ENCODE results near the gene PTPRD.

Gene PTPRD

DNA sequence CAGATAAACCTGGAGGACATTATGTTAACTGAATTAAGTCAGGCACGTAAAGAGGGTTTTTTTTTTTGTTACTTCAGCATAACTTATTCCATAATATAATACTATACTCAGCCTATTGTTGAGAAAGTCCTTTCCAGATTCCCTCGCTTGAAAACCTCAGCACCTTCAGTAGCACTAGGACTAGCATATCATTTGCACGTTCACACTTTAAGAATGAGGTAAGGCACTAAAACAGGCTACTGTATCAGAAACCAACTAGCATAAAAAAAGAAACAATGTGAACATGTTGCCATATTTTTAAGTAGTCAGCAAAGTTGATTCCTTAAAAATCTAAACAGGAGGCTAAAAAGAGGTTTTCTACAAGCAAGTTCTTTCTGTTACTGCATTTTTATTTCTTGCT lies 504.0 kb downstream of the PTPRD start:
- DNase-seq, result no peak
- H3K36me3 ChIP-seq (ENCODE audit: control insufficient read depth in 1 of 2, insufficient read depth in 2 of 2, low read length in 2 of 2), result no peaks in the 10 kb centered on the region
- H2AK5ac ChIP-seq (ENCODE audit: low read length), result no peak overlapping the region
- no CpG with 5 or more reads among the region's 3 CpGs for WGBS (ENCODE audit: extremely low coverage, insufficient coverage, insufficient read length)
- no peak overlapping the region for H3K14ac ChIP-seq (ENCODE audit: low read length)
- H3K27ac ChIP-seq (ENCODE audit: low read depth, low read length), result no peak overlapping the region
- H3K27me3 ChIP-seq (ENCODE audit: insufficient read depth, low read length), result no peaks in the 10 kb centered on the region
- H4K91ac ChIP-seq (ENCODE audit: low read depth, low read length), result no peak overlapping the region
- H3K4me1 ChIP-seq (ENCODE audit: control insufficient read depth in 1 of 2, insufficient read depth in 2 of 2, low read length in 2 of 2), result no peaks in the 10 kb centered on the region
- no peaks in the 10 kb centered on the region for H3K79me2 ChIP-seq (ENCODE audit: control insufficient read depth, insufficient read depth, low read length, poor library complexity)
- no peak overlapping the region for H2BK120ac ChIP-seq (ENCODE audit: insufficient read depth, low read length, poor library complexity)
- no peak overlapping the region for H2AFZ ChIP-seq (ENCODE audit: insufficient read depth, low read length, poor library complexity)
- H4K8ac ChIP-seq (ENCODE audit: low read depth, low read length), result no peak overlapping the region
- no peak overlapping the region for H3K4me2 ChIP-seq (ENCODE audit: low read length)
- no peak overlapping the region for H3K23ac ChIP-seq (ENCODE audit: low read length)
- H3K9ac ChIP-seq (ENCODE audit: low read length), result no peak overlapping the region
- H3K4me3 ChIP-seq (ENCODE audit: low read depth, low read length), result no peak overlapping the region
- H3K18ac ChIP-seq (ENCODE audit: low read length), result no peak overlapping the region
- H2BK12ac ChIP-seq (ENCODE audit: low read length), result no peak overlapping the region
- H3K4ac ChIP-seq (ENCODE audit: low read depth, low read length), result no peak overlapping the region
- H3K9me3 ChIP-seq (ENCODE audit: insufficient read depth, low read depth, low read length), result no peaks in the 10 kb centered on the region
- no peak overlapping the region for H2BK5ac ChIP-seq (ENCODE audit: low read depth, low read length, poor library complexity)
- H4K12ac ChIP-seq (ENCODE audit: low read depth, low read length), result no peak overlapping the region
- H3K79me1 ChIP-seq (ENCODE audit: low read length), result no peaks in the 10 kb centered on the region

DNA sequence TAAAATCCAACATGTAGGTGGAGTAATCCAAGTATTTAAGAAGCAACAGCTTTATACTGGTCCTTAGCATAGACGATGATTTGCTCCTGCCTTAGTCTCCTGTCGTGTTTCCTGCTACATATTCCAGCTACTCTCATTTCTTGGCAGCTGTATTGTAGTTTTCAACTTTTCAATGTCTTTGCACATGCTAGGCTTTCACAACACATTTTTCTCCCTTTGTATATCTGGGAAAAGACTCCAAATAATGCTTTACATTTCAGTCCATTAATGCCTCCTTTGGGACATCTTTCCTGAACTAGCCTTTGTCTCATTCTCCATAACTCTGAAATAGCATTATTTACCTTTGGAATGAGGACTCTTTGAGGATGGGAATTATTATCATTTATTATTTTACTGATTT lies 508.0 kb downstream of the PTPRD start:
- no peak for DNase-seq
- Histone ChIP-seq H2BK120ac (ENCODE audit: insufficient read depth, low read length, poor library complexity) (no peak overlapping the region), H3K36me3 (ENCODE audit: control insufficient read depth in 1 of 2, insufficient read depth in 2 of 2, low read length in 2 of 2) (no peaks in the 10 kb centered on the region), H4K12ac (ENCODE audit: low read depth, low read length) (no peak overlapping the region), H3K23ac (ENCODE audit: low read length) (no peak overlapping the region), H3K4me1 (ENCODE audit: control insufficient read depth in 1 of 2, insufficient read depth in 2 of 2, low read length in 2 of 2) (no peaks in the 10 kb centered on the region), H3K9ac (ENCODE audit: low read length) (no peak overlapping the region), H2AK5ac (ENCODE audit: low read length) (no peak overlapping the region), H3K27me3 (ENCODE audit: insufficient read depth, low read length) (no peaks in the 10 kb centered on the region), H4K91ac (ENCODE audit: low read depth, low read length) (no peak overlapping the region), H3K14ac (ENCODE audit: low read length) (no peak overlapping the region), H2BK12ac (ENCODE audit: low read length) (no peak overlapping the region), H3K4ac (ENCODE audit: low read depth, low read length) (no peak overlapping the region), H3K4me2 (ENCODE audit: low read length) (no peak overlapping the region), H3K18ac (ENCODE audit: low read length) (no peak overlapping the region), H3K4me3 (ENCODE audit: low read depth, low read length) (no peak overlapping the region), H4K8ac (ENCODE audit: low read depth, low read length) (no peak overlapping the region), H2BK5ac (ENCODE audit: low read depth, low read length, poor library complexity) (no peak overlapping the region), H3K79me2 (ENCODE audit: control insufficient read depth, insufficient read depth, low read length, poor library complexity) (no peaks in the 10 kb centered on the region), H3K9me3 (ENCODE audit: insufficient read depth, low read depth, low read length) (no peaks in the 10 kb centered on the region), H3K79me1 (ENCODE audit: low read length) (no peaks in the 10 kb centered on the region), H2AFZ (ENCODE audit: insufficient read depth, low read length, poor library complexity) (no peak overlapping the region), H3K27ac (ENCODE audit: low read depth, low read length) (no peak overlapping the region)
- no CpG with 5 or more reads among the region's 2 CpGs for WGBS (ENCODE audit: extremely low coverage, insufficient coverage, insufficient read length)

DNA sequence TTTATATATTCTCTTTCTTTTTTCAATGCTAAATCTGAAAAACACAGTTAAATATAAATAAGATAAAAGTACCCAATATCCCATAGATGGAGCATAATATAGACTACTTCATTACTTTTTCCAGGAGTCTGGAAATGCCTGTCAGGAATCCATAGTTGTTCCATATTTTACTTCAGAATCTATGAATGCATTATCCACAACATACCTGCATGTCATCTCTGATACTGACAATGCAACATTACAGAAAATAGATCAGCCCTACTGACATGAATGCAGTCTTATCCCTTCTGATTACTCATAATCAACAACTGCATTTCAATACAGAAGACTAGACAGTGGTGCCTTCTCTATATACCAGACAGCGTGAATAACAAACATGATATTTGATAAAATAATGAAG lies 517.6 kb downstream of the PTPRD start:
- no peak overlapping the region for H4K91ac ChIP-seq (ENCODE audit: low read depth, low read length)
- H3K27me3 ChIP-seq (ENCODE audit: insufficient read depth, low read length), result no peaks in the 10 kb centered on the region
- no peak overlapping the region for H3K4me3 ChIP-seq (ENCODE audit: low read depth, low read length)
- H2AFZ ChIP-seq (ENCODE audit: insufficient read depth, low read length, poor library complexity), result no peak overlapping the region
- no peak overlapping the region for H2AK5ac ChIP-seq (ENCODE audit: low read length)
- H3K79me1 ChIP-seq (ENCODE audit: low read length), result no peaks in the 10 kb centered on the region
- DNase-seq, result no peak
- no peaks in the 10 kb centered on the region for H3K79me2 ChIP-seq (ENCODE audit: control insufficient read depth, insufficient read depth, low read length, poor library complexity)
- no peak overlapping the region for H2BK12ac ChIP-seq (ENCODE audit: low read length)
- H3K18ac ChIP-seq (ENCODE audit: low read length), result no peak overlapping the region
- H3K4me1 ChIP-seq (ENCODE audit: control insufficient read depth in 1 of 2, insufficient read depth in 2 of 2, low read length in 2 of 2), result no peaks in the 10 kb centered on the region
- no peaks in the 10 kb centered on the region for H3K36me3 ChIP-seq (ENCODE audit: control insufficient read depth in 1 of 2, insufficient read depth in 2 of 2, low read length in 2 of 2)
- no peak overlapping the region for H3K9ac ChIP-seq (ENCODE audit: low read length)
- H3K23ac ChIP-seq (ENCODE audit: low read length), result no peak overlapping the region
- H2BK120ac ChIP-seq (ENCODE audit: insufficient read depth, low read length, poor library complexity), result no peak overlapping the region
- H3K27ac ChIP-seq (ENCODE audit: low read depth, low read length), result no peak overlapping the region
- no CpG with 5 or more reads among the region's 1 CpG for WGBS (ENCODE audit: extremely low coverage, insufficient coverage, insufficient read length)
- no peak overlapping the region for H4K8ac ChIP-seq (ENCODE audit: low read depth, low read length)
- H3K4me2 ChIP-seq (ENCODE audit: low read length), result no peak overlapping the region
- no peaks in the 10 kb centered on the region for H3K9me3 ChIP-seq (ENCODE audit: insufficient read depth, low read depth, low read length)
- no peak overlapping the region for H3K14ac ChIP-seq (ENCODE audit: low read length)
- no peak overlapping the region for H2BK5ac ChIP-seq (ENCODE audit: low read depth, low read length, poor library complexity)
- H4K12ac ChIP-seq (ENCODE audit: low read depth, low read length), result no peak overlapping the region
- no peak overlapping the region for H3K4ac ChIP-seq (ENCODE audit: low read depth, low read length)

GRCh38 chr9:10094563-10094962 lies 518.2 kb downstream of the PTPRD start:
- H3K79me1 ChIP-seq (ENCODE audit: low read length), result no peaks in the 10 kb centered on the region
- no peaks in the 10 kb centered on the region for H3K79me2 ChIP-seq (ENCODE audit: control insufficient read depth, insufficient read depth, low read length, poor library complexity)
- H4K91ac ChIP-seq (ENCODE audit: low read depth, low read length), result no peak overlapping the region
- no peak overlapping the region for H3K23ac ChIP-seq (ENCODE audit: low read length)
- H2AK5ac ChIP-seq (ENCODE audit: low read length), result no peak overlapping the region
- no peak overlapping the region for H3K4me3 ChIP-seq (ENCODE audit: low read depth, low read length)
- no peak overlapping the region for H3K9ac ChIP-seq (ENCODE audit: low read length)
- no peak overlapping the region for H4K8ac ChIP-seq (ENCODE audit: low read depth, low read length)
- no CpG with 5 or more reads among the region's 3 CpGs for WGBS (ENCODE audit: extremely low coverage, insufficient coverage, insufficient read length)
- H2BK120ac ChIP-seq (ENCODE audit: insufficient read depth, low read length, poor library complexity), result no peak overlapping the region
- H2BK12ac ChIP-seq (ENCODE audit: low read length), result no peak overlapping the region
- no peak overlapping the region for H2BK5ac ChIP-seq (ENCODE audit: low read depth, low read length, poor library complexity)
- H4K12ac ChIP-seq (ENCODE audit: low read depth, low read length), result no peak overlapping the region
- no peaks in the 10 kb centered on the region for H3K9me3 ChIP-seq (ENCODE audit: insufficient read depth, low read depth, low read length)
- H3K4ac ChIP-seq (ENCODE audit: low read depth, low read length), result no peak overlapping the region
- H3K18ac ChIP-seq (ENCODE audit: low read length), result no peak overlapping the region
- H2AFZ ChIP-seq (ENCODE audit: insufficient read depth, low read length, poor library complexity), result no peak overlapping the region
- H3K27ac ChIP-seq (ENCODE audit: low read depth, low read length), result no peak overlapping the region
- H3K27me3 ChIP-seq (ENCODE audit: insufficient read depth, low read length), result no peaks in the 10 kb centered on the region
- no peak overlapping the region for H3K14ac ChIP-seq (ENCODE audit: low read length)
- H3K36me3 ChIP-seq (ENCODE audit: control insufficient read depth in 1 of 2, insufficient read depth in 2 of 2, low read length in 2 of 2), result no peaks in the 10 kb centered on the region
- DNase-seq, result no peak
- no peaks in the 10 kb centered on the region for H3K4me1 ChIP-seq (ENCODE audit: control insufficient read depth in 1 of 2, insufficient read depth in 2 of 2, low read length in 2 of 2)
- H3K4me2 ChIP-seq (ENCODE audit: low read length), result no peak overlapping the region

DNA sequence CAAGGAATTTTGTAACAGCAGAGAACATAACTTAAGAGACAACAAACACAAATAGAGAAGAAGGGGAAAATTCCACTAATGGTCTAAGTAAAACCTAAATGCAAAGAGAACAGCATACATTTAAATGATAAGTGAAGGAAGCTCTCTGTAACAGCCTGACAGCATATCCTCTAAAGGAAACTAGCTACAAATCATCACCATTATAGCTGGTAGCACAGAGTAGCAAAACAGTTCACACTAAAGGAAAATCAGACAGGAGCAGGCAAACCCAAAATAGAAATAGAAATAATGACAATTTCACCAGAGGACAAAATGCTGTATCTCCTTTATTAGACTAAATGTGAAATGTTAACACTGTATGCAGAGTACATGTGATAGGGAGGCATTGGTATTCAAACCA lies 532.8 kb downstream of the PTPRD start:
- Histone ChIP-seq H3K4me2 (ENCODE audit: low read length) (no peak overlapping the region), H3K9me3 (ENCODE audit: insufficient read depth, low read depth, low read length) (no peaks in the 10 kb centered on the region), H3K36me3 (ENCODE audit: control insufficient read depth in 1 of 2, insufficient read depth in 2 of 2, low read length in 2 of 2) (no peaks in the 10 kb centered on the region), H2AFZ (ENCODE audit: insufficient read depth, low read length, poor library complexity) (no peak overlapping the region), H2BK120ac (ENCODE audit: insufficient read depth, low read length, poor library complexity) (no peak overlapping the region), H3K18ac (ENCODE audit: low read length) (no peak overlapping the region), H4K12ac (ENCODE audit: low read depth, low read length) (no peak overlapping the region), H2BK5ac (ENCODE audit: low read depth, low read length, poor library complexity) (no peak overlapping the region), H3K4me3 (ENCODE audit: low read depth, low read length) (no peak overlapping the region), H3K23ac (ENCODE audit: low read length) (no peak overlapping the region), H3K79me2 (ENCODE audit: control insufficient read depth, insufficient read depth, low read length, poor library complexity) (no peaks in the 10 kb centered on the region), H4K91ac (ENCODE audit: low read depth, low read length) (no peak overlapping the region), H3K14ac (ENCODE audit: low read length) (no peak overlapping the region), H3K27me3 (ENCODE audit: insufficient read depth, low read length) (no peaks in the 10 kb centered on the region), H2BK12ac (ENCODE audit: low read length) (no peak overlapping the region), H2AK5ac (ENCODE audit: low read length) (no peak overlapping the region), H4K8ac (ENCODE audit: low read depth, low read length) (no peak overlapping the region), H3K9ac (ENCODE audit: low read length) (no peak overlapping the region), H3K4ac (ENCODE audit: low read depth, low read length) (no peak overlapping the region), H3K79me1 (ENCODE audit: low read length) (no peaks in the 10 kb centered on the region), H3K27ac (ENCODE audit: low read depth, low read length) (no peak overlapping the region), H3K4me1 (ENCODE audit: control insufficient read depth in 1 of 2, insufficient read depth in 2 of 2, low read length in 2 of 2) (no peaks in the 10 kb centered on the region)
- DNase-seq, result no peak
